ENCODE results near the gene SLC16A4.

DNA sequence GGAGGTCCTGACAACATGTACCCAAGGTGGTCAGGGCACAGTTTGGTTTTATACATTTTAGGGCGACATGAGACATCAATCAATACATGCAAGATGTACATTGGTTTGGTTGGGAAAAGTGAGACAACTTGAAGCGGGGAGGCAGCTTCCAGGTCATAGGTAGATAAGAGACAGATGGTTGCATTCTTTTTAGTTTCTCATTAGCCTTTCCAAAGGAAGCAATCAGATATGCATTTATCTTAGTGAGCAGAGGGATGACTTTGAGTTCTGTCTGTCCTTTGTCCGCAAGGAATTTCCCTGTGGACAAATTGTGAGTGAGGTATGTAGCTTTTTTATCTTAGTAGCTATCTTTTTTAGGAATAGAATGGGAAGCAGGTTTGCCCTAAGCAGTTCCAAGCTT lies 62.1 kb downstream of the SLC16A4 start:
- TF ChIP-seq EZH2phosphoT487 (IDR thresholded peaks at IDR 0.05; ENCODE audit: insufficient read depth, low read depth) (no peak), EZH2 (IDR thresholded peaks at IDR 0.05; ENCODE audit: insufficient read depth, poor library complexity, severe bottlenecking) (no peak)
